GM19025 (cell line): Measurements from ENCODE around the gene SYDE1.

ENCODE experiments used
- ATAC-seq: cut with Tn5 transposase; IDR thresholded peaks from one replicate; pipeline ENCODE4 v1.9.1; 2021; ENCODE audit warnings: mild to moderate bottlenecking, low read depth, moderate library complexity; ENCODE audit not compliant: unreplicated experiment

The SYDE1 gene

DNA sequence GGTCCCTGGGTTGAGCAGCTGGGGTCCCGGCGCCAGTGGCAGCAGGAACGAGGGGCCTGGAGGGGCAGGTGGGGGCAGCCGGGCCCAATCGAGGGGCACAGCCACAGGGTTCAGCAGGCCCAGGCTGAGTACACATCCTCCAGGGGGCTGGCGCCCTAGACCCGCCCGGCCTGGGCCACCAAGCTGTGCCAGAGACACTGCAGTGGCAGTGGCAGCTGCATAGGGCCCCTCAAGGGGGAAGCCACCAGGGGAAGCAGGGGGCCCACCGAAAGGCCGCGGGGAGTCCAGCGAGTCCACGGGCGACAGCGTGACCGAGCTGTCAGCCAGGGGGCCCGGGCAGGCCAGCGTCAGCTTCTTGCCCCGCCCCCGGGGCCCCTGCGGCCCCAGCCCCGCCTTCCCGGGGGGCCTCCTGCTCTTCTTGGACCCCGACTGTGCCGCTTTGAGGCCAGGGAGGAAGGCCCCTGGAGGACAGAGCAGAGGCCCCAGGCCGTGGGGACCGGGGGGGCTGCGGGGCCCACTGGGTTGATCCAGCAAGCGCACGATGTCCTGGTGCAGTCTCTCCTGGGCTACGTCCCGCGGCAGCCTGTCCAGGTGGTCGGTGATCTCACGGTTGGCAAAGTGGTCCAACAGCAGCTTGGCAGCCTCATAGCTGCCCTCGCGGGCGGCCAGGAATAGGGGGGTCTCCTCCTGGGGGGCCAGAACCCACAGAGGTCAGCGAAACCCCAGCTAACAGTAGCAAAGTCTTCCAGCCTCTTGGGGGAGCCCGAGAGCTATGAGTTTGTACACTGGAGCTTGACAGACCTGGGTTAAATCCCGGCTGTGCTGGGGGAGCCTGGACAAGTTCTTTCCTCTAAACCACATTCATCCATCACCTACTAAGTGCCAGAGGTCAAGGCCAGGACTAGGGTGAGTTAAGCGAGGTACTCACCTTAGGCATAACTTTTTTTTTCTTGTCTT lies 54.1 kb downstream of the SYDE1 start:
- ATAC-seq, result no peak
